ENCODE measurements around the gene KCNJ4.

KCNJ4 gene

DNA sequence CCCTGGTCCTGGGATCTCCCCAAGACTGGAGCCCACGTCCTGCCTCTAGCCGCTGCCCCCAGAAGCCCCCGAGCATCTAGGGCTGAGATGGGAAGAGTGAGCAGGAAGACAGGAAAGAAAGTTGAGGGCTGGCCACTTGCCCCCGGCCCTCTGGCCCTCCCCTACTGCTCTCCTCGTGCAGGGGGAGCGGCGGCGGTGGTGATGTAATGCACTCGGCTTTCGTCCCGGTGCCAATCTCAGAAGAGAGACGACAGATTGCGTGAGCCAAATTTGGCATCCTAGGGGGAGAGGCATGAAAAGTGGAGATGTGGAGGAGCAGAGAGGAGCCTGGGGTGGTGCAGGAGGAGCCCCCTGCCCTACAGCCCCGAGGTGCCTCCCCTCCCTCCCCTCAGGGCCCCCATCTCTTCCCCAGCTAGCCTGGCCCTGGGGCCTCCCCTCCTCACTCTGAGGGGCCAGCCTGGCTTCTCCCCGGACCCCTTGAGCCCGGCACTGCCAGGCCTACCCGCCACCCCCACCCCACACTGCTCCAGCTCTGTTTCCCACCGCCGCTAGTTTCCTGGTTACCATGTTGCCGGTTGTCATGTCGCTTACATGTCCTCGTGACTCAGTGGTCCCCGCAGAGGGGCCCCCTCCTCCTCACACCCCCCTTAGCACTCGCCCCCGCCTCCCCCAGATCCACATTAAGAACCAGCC lies 2.5 kb downstream of the KCNJ4 start:
- DNase-seq = no peak

DNA sequence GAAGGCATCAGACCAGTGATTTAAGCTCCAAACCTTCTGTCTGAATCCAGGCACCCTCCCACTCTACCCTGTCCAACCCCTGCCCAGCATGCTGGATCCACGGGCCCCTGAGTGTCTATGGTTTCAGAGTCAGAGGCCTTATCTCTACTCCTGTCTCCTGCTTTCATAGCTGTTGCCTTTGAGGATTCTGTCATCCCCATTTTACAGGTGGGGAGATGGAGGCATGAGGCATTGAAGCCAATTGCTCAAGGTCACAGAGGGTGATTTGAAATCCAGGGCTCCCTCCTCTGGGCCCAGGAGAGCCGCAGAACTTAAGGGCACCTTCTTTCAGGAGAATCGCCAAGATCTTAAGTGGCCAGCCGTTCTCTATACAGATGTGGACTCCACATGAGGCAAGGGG lies 3.1 kb downstream of the KCNJ4 start:
- no peak for DNase-seq

DNA sequence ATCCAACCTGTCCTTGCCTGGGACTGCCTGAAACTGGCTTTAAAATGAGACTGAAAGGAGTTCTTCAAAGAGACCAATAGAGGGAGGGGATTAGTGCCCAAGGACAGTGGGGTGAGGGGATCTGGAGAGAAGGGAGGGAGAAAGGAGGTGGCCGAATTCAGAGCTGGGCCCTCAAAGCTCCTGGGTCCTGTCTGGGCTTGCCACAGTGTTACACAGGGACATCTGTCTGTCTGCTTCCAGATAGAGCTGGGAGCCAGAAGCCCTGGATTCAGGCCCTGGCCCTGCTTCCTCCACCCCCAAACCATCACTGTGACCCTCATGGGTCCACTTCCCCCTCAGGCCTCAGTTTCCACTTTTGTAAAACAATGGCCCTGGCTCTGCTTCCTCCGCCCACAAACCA lies 3.6 kb downstream of the KCNJ4 start:
- DNase-seq = no peak

DNA sequence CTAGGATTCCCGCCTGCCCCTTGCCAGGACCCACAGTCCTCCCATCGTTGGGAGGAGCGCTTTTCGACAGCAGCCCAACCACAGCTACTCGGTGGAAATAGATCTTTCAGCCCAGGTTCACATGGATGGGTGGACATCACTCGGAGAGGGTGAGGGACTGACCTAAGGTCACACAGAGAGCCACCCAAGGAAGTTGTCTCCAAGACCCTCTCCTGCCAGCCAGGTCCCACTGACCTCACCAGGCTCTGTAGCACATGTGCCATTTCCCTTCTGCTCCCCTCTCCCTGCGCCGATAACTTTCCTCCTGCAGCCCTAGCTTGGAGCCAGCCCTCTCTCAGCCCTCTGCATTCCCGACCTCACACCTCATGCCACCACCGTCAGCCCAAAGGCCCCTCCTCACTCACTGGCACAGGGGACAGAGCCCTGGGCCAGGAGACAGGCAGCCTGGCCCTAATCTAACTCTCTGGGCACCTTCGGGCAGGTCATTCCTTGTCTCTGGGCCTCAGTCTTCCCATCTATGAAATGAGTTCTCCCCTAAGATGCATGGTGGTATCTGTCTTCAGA lies 4.7 kb downstream of the KCNJ4 start:
- no peak for DNase-seq

DNA sequence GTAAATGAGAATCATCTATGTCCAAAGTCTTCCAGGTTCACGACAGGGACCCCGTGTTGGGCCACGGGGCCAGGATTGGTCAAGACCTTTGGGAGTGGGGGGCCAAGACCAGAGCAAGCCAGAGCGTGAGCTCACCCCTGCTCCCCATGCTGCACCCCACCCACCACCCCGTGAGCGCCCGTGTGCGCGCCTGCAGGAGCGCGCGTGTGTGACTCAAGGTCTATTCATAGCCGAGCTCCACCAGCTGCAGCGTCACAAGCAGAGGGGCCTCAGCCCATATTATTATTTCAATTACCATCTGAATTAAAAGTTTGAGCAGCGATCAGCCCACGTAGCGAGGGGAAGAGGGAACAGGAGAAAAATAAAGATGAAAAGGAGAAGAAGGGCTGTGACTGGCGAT lies 5.2 kb downstream of the KCNJ4 start:
- DNase-seq = no peak

DNA sequence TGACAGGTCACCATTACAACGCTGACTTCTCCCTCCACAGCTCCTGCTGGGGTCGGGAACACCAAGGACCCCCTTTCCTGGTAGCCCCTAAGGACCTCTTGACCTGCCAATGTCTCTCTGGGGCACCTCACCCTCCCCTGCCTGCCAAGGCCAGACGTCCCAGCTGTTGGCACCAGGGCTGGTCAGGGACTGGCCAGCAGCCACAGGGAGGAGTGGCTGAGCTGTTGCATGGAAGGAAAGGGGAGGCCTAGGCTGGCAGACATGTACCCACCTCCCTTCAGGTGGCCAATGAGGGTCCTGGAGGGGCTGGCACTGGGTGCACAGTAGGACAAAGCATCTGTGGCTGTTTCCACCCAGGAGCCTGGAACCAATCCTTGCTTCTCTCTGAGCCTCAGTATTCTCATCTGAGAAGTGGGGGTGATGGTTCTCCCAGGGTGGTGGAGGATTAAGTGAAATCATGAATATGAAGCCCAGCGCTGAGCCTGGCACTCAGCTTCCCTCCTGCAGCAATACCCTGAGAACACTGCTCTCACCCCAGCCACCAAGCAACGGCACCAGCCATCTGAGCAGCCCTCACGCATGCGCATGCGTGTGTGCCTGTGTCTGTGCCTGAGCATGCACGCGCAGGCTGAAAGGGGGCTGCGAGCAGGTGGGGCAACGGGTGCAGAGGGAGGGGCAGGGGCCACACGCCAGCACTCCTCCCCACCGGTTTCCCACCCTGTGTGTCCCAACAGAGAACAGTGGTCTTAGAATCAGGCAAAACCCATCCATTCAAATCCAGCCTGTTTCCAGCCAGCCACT lies 5.9 kb downstream of the KCNJ4 start:
- no peak for DNase-seq

DNA sequence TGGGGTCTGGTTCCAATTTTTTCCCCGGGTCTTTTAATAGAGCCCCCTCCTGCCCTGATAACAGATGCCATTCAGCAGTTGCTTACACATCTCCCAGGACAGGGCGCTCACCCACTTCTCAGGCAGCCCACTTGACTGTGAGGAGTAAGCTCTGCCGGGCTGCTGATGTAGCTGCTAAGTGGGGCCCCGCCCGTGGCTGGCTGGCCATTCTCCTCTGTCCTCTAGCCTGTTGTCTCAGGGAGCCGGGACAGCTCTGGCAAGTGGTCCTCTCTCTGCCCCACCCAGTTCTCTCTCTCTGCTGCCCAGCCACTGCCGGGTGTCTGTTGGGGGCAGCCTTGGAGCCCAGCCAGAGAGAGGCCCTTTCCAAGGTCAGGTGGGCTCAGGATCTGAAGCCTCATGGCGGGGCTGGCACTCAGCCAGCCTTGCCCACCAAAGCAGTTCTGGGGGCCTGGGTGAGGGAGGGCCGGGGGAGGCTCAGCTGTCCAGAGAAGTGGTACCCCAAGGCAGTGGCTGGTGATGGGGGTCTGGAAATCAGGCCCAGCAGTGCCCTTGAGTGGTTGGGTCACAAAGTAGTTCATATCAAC lies 8.9 kb downstream of the KCNJ4 start:
- no peak for DNase-seq

DNA sequence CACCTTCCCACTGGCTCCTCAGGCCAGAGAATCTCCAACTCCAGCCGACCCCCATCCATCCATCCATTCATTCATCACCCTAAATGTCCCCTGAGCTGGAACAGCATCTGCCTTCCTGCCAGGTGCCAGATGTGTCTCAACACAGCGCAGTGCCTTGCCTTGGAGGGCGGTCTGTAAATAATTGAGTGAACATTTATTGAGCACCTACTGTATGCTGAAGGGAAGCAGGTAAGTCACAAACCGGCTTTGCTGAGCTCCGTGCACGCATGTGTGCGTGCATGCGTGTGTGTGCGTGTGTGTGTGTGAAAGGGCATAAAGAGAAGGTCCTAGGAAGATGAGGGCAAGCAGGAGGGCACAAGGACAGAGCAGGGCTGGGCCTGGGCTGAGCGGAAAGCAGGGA lies 10.2 kb downstream of the KCNJ4 start:
- DNase-seq = no peak

DNA sequence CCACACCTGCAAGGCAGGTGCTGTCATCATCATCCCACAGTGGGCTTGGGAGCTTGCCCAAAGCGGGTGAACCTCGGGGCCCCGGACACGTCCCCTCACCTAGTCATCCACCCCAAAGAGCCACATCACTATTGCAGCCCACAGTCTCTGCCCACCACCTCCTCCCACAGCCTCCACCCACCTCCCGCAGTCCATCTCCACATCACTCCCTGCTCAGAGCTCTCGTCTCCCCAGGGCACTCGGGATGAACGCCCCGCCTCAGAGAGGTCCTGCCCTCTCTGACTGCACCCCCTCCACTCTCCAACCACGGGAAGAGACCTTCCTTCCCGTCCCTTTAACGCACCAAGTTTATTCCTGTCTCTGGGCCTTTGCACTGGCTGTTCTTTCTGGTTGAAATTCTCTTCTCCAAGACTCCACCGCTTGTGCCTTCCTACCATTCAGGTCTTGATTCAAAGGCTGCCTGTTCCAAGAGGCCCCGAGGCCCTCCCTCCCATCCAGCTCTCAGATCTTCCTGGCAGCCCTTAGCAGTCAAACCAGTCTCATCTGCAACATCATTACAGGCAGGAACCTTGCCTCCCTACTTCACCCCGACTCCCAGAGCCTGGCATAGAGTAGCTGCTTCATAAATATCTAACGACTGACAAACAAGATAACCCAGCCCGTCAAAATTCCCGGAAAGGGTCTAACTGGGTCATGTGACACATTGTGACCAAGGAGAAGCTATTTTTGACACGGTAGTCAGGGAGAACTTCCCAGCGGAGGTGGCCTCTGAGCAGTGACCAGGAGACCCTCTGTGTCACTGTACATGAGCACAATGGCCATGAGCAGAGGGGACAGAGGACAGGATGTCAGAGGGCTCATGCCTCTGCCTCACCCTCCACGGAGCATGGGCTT lies 11.1 kb downstream of the KCNJ4 start:
- no peak for DNase-seq

DNA sequence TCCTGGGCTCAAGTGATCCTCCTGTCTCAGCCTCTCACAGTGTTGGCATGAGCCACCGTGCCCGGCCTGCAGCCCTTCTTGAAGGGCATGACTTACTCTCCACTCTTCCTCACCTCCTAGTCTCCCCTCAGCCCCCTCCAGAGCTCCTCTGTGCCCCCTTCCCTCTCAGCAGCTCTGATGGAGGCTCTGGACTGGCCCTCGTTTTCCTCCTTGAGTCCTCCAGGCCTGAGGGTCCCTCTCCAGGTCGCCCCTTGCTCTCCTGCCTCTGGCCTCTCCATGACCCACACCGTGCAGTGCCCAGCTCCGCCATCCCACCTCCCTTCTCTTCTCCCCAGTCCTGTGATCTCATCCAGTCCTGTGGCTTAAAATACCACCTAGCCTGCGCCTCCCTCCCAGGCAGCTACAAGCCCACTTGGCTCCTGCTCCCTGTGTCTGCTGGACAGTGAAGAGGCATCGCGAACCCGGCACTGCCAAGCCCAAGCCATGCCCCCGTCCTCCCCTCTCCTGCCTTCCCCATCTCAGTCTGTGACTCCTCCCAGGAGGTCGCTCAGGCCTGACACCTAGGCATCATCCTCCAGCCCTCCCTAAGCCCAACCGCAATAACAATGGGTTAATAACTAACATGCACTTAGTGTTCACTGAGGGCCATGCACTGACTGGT lies 11.9 kb downstream of the KCNJ4 start:
- no peak for DNase-seq

DNA sequence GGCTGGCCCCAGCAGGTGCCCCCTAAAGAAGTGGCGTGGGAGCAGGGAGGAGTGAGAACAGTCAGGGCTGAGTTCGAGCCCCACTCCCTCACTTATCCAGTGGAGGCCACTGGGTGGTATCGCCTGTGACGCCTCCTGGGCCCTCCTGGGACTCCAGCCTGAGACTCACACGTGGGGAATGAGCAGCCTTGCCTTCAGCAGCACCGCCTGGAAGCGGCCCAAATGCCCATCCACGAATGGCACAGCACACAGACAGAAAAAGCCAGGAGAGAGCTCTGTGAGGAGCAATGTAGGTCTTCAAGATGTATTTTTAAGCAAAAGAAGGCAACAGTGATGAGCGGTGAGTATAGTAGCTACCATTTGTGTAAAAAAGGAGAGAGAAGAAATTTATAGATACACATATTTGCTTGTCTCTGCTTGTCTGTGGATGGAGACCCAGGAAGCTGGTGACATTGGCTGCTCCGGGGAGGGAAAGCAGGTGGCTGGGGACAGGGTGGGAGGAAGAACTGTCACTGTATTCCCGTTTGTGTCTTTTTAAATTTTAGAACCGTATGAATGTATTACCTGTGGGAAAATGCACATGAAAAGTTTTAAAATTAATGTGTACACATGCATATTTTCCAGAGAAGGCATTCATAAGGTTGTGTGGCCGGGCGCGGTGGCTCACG lies 13.2 kb downstream of the KCNJ4 start:
- DNase-seq = no peak

DNA sequence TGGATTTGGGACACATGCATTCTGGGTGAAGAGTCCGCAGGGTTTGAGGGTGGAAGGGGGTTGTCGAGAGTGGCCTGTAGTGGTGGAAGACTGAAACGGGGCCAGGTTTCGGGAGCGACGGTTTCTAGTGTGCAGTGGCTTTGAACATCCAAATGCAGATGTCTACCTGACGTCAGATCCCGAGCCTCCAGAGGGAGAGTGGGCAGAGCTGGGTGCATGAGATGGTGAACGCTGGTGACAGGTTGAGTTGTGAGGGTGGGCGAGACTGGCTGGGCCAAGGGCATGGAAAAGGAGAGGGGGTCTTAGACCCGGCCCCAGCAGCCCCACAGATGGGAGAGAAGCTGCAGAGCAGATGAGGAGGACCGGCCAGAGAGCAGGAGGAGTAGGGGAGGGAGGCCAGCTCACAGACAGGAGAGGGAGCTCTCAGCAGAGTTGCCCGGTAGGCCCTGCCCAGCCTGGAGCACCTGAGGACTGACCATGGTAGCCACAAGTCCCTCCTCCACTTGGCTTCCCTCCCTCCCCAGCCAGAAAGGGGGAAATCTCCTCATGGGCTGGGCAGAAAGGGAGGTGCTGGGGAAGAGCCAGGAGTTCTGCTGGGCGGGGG lies 14.2 kb downstream of the KCNJ4 start:
- no peak for DNase-seq

DNA sequence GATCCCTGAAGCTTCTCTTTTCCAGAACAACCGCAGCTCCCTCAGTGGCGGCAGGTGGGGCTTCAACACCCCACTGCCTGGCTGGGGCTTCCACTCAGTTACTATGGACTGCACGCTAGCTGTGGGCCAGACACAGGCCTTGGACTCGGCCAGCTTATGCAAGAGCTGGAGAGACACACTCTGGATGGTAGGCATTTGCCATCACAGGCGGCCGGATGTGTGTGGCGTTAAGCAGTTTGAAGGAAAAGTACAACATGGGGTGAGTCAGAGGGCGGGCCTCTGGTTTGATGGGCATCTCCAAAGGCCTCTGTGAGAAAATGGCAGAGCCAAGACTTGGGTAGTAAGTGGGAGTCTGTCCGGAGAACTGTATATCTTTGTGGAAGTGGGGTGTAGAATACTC lies 17.6 kb downstream of the KCNJ4 start:
- DNase-seq = no peak

DNA sequence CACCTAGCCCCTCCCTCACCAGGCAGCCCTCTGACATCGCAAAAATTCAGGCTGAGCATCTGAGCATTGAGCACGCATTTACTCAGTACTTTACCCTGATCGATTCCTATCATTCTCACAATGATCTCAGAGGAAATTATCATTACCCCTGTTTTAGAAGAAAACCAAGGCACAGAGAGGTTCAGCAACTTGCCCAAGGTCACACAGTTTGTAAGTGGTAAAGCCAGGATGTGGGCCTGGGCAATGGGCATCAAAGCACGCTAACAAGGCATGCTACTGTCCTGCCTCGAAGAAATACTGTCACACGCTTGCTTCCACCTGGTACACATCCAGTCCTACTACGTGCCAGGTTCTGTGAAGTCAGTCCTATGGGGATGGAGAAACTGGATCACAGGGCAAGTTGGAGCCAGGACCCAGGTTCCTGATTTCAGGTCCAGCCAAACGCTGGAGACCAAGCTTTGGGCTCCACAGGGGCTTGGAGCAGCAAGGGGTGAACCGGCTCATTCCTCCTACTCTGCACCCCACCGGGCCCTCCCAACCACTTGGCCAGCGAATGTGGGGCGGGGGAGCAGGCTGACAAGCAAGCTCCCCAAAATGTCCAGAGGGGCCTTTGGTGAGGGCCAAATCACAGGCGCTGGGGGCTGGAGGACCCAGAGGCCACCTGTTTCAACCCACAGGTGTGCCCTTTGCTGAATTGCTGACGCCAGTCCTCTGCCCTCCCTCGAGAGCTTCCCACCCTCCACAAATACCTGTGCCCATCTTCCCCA lies 18.2 kb downstream of the KCNJ4 start:
- DNase-seq = no peak

DNA sequence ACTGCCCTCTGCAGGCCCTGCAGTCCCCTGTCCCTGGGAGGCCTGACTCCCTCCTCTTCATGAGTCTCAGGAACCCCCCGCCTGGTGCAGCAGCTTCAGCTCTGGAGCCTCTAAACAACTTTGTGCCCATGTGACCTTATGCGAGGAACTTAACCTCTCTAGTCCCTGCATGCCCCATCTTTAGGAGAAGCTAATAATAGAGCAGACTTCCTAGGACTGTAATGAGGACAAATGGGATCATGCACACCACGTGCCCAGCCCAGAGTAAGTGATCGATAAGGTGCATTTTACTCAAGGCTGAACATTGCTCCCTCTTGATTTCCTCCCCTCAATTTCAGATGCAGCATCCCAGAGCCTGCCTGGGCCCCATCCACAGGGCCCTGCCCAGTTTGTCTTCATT lies 19.0 kb downstream of the KCNJ4 start:
- DNase-seq = no peak

DNA sequence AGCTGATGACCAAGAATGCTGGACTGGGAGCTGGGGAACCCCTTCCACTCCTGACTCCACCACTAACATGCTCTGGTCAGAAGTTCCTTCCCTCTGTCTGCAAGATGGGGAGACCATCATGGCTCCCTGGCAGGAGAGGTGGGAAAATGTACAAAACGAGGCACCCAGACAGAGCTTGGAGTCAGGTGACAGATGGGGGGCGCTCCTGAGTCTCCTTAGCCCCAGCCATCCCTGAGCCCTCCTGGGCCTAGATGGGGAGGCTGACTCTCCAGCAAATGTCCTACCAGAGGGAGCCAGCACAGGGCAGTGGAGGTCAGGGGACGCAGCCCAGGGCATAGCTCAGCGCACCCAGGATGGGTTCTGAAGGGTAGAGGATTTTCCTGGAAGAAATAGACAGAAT lies 20.0 kb downstream of the KCNJ4 start:
- no peak for DNase-seq

DNA sequence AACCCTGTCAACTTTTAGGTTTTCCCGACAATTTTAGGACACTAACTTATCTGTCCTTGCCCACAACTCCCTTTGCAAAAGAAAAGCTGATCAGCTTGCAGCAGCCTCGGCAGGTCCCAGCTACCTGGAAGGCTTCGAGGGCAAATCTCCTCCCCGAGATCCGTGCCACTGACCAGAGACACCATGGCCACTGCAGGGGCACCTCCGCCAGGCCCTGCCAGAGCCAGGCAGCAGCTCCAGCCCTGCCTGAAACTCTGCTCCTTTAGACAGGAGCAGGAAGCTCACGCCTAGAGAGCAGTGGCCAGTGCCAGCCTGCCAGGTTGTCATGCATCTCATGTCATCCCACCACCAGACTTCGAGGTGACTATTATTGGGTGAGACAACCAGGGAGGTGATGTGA lies 21.1 kb downstream of the KCNJ4 start:
- no peak for DNase-seq

DNA sequence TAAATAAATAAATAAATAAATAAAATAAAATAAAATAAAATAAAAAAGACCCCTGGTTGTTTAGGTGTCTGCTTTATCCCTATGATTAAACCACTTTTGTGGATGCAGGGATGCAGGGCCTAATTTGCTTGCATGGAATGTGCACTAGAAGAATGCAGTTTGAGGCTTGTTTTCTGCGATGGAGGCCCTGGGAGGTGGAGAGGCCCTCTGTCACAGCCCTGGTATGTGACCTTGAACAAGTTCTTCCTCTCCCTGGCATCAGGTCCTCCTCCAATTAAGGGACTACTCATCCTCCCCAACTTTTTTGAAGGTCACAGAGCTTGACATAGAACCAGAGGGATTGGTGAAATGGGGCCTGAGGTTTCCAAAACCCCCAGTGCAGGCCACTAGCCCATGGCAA lies 22.7 kb downstream of the KCNJ4 start:
- no peak for DNase-seq

DNA sequence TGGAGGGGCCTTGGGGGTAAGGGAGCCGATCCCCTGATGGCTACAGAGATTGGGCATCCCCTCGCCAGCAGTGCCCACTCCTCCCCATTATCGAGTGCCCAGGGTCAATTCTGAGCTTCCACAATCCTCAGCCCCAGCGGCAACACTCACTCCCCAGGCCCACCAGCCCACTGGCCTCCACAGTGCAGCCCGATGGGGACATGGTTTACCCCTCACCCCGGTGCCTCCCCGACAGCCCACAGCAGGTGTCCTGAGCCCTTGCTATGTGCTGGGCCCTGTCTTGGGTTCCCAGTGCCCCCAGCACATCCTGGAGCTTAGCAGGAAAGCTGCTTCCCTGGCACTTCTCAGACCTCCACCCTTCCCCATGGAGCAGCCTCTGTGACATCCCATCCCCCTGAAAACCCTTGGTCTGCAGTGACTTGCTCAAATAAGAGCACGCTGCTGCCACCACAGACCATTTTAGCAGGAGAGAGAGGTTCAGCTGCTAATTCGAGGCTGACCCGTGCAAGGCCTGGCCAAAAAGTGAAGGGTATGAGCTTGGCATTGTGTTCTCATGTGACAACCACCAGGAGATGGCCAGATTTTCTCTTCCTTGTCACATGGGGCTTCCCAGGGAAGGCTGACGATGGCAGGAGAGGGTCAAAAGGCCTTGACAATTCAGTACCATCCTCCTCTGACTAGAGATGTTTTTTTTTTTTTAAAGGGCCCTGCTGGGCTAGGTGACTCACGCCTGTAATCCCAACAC lies 23.6 kb downstream of the KCNJ4 start:
- DNase-seq = no peak

Measured in T-helper 1 cell (primary cell).